ENCODE measurements around the gene GIGYF1.
"Not testable (repeated sequence)": the region's sequence is repeated elsewhere in the genome, so short reads cannot be mapped to it uniquely, and the experiment has no call there.

GIGYF1 gene, protein sequence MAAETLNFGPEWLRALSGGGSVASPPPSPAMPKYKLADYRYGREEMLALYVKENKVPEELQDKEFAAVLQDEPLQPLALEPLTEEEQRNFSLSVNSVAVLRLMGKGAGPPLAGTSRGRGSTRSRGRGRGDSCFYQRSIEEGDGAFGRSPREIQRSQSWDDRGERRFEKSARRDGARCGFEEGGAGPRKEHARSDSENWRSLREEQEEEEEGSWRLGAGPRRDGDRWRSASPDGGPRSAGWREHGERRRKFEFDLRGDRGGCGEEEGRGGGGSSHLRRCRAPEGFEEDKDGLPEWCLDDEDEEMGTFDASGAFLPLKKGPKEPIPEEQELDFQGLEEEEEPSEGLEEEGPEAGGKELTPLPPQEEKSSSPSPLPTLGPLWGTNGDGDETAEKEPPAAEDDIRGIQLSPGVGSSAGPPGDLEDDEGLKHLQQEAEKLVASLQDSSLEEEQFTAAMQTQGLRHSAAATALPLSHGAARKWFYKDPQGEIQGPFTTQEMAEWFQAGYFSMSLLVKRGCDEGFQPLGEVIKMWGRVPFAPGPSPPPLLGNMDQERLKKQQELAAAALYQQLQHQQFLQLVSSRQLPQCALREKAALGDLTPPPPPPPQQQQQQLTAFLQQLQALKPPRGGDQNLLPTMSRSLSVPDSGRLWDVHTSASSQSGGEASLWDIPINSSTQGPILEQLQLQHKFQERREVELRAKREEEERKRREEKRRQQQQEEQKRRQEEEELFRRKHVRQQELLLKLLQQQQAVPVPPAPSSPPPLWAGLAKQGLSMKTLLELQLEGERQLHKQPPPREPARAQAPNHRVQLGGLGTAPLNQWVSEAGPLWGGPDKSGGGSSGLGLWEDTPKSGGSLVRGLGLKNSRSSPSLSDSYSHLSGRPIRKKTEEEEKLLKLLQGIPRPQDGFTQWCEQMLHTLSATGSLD (N-terminal part only)

DNA sequence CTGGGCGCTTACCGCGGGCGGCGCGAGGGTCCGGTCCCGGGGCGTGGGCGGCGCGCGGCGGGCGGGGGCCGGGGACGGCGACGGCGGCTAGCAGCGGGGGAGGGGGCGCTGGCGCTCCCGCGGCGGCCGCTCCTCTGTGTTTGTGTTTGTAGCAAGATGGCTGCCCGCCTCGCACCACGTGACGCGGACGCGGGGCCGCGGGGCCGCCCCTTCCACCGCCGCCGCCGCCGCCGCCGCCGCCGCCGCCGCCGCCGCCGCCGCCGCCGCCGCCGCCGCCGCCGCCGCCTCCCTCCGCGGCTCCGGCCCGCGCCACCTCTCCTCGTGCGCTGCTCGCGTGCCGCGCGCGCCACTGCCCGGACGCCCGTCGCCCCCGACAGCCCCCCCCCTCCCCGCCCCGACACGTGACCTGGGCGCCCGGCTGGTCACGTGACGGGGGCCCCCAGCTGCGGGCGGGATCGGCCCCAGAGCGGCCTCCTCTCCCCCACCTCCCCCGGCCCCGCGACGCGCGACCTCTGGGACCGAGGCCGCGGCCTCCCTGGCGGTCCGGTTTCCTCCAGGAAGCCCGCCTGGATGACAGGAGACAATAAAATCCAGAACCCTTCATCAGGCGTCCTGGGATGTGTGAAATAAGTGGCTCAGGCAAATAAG, at the start of gene GIGYF1:
TSS of gene GIGYF1 (minus strand) at position 153 of the 648 bp plus-strand sequence. CDS start 6,012 bp downstream, outside the sequence.
- peak in 1 of 2 experiments; percentile 60 for DNase-seq (ENCODE audit: low read depth in 2 of 2)

DNA sequence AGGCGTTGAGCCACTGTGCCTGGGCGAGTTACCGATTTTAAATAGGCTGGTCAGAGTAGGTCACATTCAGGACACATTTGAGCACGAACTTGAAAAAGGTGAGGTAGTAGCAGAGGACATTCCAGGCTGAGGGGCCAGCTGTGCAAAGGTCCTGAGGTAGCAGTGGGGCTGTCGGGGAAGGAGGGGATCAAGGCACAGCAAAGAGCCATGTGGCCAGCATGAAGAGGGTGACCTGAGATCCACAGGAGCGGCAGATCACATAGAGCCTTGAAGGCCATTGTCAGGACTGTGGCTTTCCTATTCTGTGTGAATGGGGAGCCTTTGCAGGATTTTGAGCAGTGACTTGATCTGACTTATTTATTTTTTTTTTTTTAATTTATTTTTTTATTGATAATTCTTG, 45.9 kb upstream of the GIGYF1 start:
- DNase-seq (ENCODE audit: low read depth in 2 of 2) = no peak

DNA sequence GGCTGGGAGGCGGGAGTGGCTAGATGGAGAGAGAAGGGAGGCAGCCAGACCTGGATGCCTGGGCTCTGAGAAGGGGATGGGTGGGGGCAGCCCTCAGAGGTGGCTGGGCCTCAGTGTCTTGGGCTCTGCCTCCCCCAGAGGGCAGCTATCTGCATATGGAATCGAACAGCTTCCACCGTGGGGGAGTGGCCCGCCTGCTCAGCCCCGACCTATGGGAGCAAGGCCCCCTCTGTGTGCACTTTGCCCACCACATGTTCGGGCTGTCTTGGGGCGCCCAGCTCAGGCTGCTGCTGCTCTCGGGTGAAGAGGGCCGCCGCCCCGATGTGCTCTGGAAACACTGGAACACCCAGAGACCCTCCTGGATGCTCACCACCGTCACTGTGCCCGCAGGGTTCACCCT, 42.6 kb upstream of the GIGYF1 start:
- no peak for DNase-seq (ENCODE audit: low read depth in 2 of 2)

DNA sequence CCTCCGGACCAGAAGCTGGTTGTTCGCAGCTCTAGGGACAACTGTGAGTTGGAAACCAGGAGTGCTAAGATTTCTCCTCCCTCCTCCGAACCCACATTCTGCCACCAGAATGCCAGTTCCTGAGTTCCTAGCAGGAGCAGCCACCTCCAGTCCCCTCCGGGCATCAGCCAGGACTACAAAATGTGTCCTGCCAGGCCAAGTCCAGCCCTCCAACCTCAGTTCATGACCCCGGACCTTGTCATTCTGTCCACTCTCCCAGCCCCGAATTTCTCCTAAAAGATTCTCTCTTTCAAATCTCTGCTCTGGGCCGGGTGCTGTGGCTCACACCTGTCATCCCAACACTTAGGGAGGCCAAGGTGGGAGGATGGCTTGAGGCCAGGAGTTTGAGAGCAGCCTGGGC, 41.7 kb upstream of the GIGYF1 start:
- no peak for DNase-seq (ENCODE audit: low read depth in 2 of 2)

DNA sequence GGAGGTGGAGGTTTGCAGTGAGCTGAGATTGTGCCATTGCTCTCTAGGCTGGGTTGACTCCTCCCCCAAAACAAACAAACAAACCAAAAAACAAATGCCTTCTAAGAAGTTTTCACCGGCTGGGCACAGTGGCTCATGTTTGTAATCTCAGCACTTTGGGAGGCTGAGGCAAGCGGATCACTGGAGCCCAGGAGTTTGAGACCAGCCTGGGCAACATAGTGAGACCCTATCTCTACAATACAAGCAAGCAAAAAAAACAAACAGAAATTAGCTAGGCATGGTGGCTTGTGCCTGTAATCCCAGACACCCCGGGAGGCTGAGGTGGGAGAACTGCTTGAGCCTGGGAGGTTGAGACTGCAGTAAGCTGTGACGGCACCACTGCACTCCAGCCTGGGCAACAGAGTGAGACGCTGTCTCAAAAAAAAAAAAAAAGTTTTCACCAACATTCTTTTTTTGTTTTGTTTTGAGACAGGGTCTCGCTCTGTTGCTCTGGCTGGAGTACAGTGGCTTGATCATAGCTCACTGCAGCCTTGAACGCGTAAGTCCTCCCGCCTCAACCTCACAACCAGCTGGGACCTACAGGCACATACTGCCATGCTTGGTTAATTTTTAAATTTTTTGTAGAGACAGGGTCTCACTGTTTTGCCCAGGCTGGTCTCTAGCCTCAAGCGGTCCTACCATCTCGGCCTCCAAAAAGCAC, 38.0 kb upstream of the GIGYF1 start:
- no peak for DNase-seq (ENCODE audit: low read depth in 2 of 2)

DNA sequence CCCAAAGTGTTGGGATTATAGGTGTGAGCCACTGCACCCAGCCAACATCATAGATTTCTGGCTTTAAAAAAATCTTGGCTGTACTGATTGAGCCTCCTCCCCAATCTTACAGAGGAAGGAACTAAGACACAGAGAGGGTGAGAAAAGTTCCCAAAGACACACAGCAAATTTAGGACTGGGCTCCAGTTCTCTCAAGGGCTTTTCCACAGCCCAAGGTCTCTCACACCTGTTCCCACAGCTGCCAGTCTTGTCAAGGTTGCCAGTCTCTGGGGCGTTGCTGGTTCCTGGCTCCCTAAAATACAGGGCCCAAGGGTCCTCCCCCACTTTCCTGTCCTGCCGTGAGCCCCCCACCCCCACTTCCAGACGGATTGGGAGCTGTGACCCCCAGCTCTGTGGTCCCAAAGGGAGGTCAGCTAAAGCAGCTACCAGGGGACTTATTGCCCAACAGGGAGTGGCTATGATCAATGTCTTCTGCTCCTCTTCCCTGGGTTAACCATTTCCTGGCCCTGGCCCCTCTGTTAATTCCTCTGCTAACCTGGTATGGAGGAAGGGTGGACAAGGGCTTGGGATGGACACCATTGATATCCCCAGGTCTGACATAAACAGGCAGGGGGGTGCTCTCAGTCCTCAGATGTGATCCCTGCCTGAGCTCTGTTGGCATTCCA, 36.2 kb upstream of the GIGYF1 start:
- DNase-seq (ENCODE audit: low read depth in 2 of 2) = no peak

DNA sequence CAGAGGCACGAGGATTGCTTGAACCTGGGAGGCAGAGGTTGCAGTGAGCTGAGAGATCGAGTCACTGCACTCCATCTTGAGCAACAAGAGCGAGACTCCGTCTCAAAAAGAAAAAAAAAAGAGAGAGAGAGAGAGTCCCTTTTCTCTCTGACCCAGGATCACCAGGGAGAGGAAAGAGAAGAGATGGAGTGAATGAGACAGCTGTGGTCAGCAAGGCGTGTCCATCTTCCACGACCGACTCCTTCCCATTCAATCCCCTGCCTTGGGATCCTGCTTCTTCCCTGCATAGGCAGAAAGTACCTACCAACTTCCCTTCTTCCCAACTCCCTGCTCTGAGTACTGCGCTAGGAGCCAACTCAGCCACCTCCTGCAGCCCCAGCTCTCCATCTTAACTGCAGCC, 34.1 kb upstream of the GIGYF1 start:
- DNase-seq (ENCODE audit: low read depth in 2 of 2) = no peak

DNA sequence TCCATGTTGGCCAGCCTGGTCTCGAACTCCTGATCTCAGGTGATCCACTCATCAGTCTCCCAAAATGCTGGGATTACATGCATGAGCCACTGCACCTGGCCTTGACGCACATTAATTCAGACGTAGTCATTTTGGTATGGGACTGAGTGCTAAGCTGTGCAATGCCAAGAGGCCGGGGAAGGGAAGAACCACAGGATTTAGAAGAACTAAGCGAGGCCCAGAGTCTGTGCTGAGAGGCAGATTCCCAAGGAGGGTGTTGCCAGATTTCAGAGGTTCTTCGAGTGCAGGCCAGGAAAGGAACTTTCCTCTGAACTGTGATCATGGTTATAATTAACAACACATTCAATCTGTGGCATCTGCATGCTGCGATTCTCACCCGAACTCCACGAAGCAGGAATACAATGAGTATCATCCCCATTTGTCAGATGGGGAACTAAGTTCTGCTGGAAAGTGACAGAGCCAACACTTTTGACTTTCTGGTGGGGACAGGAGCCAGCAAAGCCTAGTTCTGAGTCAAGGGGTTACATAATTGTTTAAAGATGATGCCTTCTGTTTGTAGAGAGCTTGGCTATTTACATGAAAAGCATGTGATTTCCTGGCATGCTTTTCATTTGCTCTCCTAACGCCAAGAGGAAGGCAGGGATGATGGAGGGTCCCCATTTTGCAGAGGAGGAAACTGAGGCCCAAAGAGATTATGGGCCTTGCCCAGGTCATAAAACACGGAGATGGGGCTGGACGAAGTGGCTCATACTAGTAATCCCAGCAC, 33.1 kb upstream of the GIGYF1 start:
- no peak for DNase-seq (ENCODE audit: low read depth in 2 of 2)

DNA sequence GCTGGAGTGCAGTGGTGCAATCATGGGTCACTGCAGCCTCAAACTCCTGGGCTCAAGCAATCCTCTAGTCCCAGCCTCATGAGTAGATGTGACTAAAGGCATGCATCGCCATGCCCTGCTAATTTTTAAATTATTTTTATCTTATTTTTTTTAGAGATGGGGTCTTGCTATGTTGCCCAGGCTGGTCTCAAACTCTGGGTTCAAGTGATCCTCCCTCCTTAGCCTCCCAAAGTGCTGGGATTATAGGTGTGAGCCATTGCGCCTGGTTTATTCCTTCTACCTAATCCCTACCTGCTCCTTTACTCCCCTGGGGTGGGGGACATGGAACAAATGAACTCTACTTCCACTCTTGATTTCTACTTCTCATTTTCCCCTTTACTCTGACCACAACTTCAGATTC, 30.3 kb upstream of the GIGYF1 start:
- DNase-seq (ENCODE audit: low read depth in 2 of 2) = not testable (repeated sequence)

DNA sequence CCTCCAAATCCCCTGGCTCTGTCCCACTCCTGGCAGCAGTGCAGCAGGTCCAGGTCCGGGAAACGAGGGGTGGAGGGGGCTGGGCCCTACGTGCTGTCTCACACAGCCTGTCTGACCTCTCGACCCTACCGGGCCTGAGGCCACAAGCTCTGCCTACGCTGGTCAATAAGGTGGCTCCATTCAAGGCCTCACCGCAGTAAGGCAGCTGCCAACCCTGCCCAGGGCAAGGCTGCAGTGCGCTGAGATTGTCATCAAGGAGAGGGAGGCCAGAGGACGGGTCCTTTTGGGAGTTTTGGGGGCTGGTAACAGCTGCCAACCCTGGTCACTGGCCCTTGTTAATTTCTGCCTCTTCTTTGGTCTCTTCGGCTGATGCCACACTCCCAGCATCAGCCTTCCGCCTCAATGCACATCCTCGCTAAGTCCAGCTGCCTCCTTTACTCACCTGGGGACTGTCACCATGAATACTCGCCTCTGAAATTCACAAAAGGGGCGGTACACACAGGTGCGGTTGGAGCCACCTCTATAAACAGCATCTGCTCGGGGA, 29.8 kb upstream of the GIGYF1 start:
- no peak for DNase-seq (ENCODE audit: low read depth in 2 of 2)

DNA sequence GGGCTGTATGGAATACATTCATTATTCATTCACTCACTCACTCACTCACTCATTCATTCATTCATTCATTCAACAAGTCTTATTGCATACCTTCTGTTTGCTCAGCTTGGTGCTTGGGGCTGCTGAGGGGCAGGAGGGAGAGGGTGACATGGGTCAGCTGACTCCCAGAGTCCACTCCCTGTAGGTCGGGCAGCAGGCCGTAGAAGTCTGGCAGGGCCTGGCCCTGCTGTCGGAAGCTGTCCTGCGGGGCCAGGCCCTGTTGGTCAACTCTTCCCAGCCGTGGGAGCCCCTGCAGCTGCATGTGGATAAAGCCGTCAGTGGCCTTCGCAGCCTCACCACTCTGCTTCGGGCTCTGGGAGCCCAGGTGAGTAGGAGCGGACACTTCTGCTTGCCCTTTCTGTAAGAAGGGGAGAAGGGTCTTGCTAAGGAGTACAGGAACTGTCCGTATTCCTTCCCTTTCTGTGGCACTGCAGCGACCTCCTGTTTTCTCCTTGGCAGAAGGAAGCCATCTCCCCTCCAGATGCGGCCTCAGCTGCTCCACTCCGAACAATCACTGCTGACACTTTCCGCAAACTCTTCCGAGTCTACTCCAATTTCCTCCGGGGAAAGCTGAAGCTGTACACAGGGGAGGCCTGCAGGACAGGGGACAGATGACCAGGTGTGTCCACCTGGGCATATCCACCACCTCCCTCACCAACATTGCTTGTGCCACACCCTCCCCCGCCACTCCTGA, 28.6 kb upstream of the GIGYF1 start:
- no peak for DNase-seq (ENCODE audit: low read depth in 2 of 2)

DNA sequence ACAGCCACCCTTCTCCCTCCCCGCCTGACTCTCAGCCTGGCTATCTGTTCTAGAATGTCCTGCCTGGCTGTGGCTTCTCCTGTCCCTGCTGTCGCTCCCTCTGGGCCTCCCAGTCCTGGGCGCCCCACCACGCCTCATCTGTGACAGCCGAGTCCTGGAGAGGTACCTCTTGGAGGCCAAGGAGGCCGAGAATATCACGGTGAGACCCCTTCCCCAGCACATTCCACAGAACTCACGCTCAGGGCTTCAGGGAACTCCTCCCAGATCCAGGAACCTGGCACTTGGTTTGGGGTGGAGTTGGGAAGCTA, 27.4 kb upstream of the GIGYF1 start:
- DNase-seq (ENCODE audit: low read depth in 2 of 2) = no peak

DNA sequence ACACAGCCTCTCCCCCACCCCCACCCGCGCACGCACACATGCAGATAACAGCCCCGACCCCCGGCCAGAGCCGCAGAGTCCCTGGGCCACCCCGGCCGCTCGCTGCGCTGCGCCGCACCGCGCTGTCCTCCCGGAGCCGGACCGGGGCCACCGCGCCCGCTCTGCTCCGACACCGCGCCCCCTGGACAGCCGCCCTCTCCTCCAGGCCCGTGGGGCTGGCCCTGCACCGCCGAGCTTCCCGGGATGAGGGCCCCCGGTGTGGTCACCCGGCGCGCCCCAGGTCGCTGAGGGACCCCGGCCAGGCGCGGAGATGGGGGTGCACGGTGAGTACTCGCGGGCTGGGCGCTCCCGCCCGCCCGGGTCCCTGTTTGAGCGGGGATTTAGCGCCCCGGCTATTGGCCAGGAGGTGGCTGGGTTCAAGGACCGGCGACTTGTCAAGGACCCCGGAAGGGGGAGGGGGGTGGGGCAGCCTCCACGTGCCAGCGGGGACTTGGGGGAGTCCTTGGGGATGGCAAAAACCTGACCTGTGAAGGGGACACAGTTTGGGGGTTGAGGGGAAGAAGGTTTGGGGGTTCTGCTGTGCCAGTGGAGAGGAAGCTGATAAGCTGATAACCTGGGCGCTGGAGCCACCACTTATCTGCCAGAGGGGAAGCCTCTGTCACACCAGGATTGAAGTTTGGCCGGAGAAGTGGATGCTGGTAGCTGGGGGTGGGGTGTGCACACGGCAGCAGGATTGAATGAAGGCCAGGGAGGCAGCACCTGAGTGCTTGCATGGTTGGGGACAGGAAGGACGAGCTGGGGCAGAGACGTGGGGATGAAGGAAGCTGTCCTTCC, 26.8 kb upstream of the GIGYF1 start:
- no peak for DNase-seq (ENCODE audit: low read depth in 2 of 2)

DNA sequence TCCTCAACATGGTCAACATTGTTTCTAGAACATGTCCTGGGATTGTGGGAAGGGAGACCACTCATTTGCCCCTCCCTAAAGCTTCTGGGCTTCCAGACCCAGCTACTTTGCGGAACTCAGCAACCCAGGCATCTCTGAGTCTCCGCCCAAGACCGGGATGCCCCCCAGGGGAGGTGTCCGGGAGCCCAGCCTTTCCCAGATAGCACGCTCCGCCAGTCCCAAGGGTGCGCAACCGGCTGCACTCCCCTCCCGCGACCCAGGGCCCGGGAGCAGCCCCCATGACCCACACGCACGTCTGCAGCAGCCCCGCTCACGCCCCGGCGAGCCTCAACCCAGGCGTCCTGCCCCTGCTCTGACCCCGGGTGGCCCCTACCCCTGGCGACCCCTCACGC, 26.2 kb upstream of the GIGYF1 start, which contains the start of gene EPO:
TSS of gene EPO (plus strand) at position 190 of the 392 bp plus-strand sequence. CDS start 513 bp downstream, outside the sequence.
- no peak for DNase-seq (ENCODE audit: low read depth in 2 of 2)

DNA sequence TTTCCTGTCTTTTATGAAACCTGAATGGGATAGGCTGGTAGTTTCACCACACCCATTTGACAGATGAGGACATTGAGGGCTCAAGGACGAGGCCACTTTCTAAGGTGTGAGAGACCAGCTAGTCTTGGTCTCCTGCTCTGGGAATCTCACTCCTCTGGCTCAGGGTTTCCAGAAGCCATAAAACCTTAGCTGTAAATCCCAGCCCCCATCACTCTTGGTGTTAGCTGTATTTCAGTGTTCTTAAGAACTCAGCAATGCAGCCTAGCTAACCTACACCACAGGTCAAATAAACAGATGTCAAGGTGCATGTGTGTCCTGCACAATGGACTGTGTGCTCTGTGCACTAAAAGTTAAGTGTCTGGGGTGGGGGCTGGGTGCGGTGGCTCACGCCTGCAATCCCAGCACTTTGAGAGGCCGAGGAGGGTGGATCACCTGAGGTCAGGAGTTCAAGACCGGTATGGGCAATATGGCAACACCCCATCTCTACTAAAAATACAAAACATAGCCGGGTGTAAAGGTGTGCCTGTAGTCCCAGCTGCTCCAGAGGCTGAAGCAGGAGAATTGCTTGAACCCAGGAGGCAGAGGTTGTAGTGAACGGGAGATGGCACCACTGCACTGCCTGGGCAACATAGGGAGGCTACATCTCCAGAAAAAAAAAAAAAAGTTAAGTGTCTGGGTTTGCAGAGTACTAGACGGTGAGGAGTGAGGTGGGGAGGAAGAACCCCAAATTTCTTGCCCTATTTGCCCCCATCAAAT, 25.7 kb upstream of the GIGYF1 start:
- DNase-seq (ENCODE audit: low read depth in 2 of 2) = no peak

DNA sequence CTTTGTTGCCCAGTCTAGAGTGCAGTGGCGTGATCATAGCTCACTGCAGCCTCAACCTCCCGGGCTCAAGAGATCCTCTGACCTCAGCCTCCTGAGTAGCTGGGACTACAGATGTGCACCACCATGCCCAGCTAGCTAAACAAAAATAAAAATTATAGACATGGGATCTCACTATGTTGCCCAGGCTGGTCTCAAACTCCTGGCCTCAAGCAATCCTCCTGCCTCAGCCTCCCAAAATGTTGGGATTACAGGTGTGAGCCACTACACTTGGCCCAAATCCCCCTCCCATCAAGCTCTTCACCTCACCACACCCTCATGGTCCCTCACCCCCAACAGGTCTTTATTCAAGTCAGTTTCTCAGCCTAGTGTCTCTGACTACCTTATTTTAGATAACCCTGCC, 23.0 kb upstream of the GIGYF1 start:
- not testable (repeated sequence) for DNase-seq (ENCODE audit: low read depth in 2 of 2)

DNA sequence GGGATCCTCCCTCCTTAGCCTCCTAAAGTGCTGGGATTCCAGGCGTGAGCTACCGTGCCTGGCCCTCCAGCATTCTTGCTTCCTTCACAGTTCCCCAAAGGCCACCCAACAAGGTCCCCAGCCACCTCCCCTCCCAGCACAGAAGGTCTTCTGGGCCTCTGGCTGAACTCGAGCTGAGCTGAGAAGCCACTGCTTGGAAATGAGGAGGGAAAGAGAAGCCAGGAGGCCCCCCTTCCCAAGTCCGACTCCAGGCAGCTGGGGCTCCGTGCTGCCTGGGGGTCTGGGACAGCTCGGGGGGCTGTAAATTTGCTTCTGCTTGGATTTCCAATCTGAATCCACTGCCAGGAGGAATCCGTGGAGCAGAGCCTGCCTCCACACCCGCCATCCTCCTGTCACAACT, 20.7 kb upstream of the GIGYF1 start:
- DNase-seq (ENCODE audit: low read depth in 2 of 2) = no peak

DNA sequence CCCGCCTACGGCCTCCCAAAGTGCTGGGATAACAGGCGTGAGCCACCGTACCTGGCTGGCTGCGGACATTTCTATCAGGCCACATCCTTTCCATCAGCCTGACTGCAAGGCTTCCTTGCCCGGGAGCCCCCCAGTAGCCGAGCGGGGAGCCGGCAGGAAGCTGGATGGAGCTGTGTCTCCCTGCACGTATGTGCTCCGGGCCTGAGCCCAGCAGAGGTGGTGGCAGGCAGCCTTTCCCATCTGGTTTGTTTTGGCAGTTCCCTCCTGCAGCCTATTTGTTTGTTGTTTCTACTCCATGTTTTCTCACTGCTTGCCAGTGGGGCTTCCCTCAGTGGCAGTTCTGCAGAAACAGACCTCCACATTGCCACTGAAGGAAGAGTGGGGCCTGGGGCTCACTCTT, 17.3 kb upstream of the GIGYF1 start:
- no peak for DNase-seq (ENCODE audit: low read depth in 2 of 2)
